HG02973 (cell line): Measurements from ENCODE around the gene HIBCH.
"Not testable (repeated sequence)": the region's sequence is repeated elsewhere in the genome, so short reads cannot be mapped to it uniquely, and the experiment has no call there.

Experiments
- ATAC-seq: cut with Tn5 transposase; IDR thresholded peaks from one replicate; pipeline ENCODE4 v1.9.1; 2021; ENCODE audit warnings: moderate library complexity; ENCODE audit not compliant: unreplicated experiment

HIBCH gene

DNA sequence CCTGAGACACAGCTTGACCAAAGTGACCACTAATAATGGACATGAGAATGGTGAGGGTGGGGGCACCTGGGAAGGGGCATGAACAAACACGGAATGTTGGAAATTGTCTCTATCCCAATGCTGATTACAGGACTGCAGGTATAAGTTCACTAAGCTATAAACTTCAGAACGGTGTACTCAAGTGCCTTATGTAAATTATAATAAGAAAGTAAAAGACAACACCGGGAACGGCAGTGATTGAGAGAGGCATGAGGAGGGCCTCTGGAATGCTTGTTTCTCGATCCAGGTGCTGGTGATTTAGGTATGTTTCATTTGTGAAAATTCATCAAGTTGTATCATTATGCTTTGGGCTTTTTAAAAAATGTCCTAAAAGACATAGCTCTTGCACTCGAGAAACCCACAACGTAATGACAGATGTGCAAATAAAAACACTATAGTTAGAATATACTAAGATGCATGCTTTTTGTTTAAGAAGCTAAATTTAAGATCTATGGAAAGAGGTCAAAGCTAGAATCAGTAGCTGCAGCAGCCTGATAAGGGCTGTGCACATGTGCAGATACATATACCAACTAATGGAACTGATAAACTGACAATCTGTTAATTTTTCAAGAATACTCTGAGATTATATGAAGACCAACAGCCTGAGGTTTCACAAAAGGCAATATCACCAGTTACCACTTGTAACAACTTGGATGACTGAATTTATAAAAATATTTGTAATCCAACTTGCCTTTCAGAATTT lies 7.6 kb downstream of the HIBCH start:
- ATAC-seq = no peak

DNA sequence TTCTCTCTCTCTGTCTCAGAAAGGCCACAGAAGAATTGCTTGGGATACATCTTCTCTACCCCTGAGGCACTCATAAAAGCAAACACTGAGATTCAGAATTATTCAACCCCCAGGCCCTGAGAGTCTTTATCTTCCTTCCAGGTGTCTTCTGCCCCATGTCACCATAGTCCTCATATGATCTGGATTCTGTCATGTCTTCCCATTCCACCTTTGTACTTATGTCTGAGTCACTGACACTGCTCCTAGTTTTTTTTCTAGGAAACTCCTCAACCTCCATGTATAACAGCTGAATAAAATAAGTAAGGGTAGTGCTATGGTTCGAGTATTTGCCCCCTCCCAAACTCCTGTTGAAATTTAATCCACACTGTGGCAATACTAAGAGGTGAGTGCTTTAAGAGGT lies 11.6 kb downstream of the HIBCH start:
- ATAC-seq = no peak

DNA sequence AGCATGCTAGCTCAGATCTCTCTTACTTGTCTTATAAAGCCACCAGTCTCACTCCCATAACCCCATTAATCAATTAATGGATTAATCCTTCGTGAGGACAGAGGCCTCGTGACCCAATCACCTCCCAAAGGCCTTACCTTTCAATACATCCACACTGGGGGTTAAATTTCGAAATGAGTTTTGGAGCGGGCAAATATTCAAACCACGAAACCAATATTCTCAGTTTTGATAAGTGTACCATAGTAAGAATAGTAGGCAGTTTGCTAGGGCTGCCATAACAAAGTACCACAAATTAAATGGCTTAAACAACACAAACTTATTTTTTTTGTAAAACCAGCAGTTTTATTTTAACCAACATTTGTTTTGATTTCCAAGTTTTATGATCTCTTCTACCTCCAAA lies 15.2 kb downstream of the HIBCH start:
- ATAC-seq = no peak

DNA sequence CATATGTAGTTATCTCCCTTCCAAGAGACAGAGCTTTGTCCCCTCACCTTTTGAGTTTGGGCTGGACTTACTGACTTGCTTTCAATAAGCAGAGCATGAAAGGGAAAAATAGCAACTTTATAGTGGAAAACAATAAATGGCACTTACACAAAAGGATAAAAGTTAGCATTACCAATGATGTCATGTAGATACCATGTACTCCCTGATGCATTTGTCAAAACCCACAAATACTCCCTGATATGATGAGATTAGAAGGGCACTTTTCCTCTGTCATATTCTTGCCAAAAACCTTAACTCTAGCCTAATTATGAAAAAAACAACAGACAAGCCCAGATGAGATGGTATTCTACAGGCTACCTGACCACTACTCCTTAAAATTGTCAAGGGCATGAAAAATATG lies 16.0 kb downstream of the HIBCH start:
- no peak for ATAC-seq

DNA sequence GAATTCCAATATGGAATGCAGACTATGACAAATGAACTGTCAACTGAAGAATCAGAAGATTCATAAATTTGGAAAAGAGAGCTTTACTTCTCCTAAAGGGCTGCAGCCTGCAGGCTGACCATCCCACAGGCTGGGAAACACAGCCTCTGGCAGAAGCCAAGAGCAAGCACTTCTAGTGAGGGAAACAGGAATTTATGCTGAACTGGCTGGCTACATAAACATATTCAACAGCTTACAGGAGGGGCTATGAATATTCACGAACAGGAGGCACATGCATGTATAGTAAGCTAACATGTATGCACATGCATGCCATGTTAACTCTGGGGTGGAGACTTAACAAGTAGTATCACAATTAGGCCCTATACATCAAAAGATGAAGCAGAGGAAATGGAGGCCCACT lies 17.6 kb downstream of the HIBCH start:
- ATAC-seq = no peak

DNA sequence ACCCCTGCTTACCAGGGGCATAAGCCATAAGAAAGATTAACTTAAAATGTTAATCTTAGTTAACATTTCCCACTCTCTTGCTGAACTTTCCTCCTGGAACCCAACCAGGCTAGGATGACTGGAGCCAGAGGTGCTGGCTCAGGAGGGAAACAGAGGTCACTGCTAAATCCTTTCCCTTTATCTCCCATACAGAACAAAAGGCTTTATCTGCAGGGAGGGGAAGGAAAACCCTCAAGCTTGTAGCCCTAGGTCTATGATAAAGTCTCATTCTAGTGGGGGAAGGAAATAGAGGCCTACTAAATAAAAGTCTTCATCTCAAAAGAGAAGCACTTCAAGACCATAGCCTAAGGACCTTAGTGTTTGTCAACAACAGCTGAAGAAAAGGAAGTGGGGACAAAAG lies 18.6 kb downstream of the HIBCH start:
- ATAC-seq = no peak

DNA sequence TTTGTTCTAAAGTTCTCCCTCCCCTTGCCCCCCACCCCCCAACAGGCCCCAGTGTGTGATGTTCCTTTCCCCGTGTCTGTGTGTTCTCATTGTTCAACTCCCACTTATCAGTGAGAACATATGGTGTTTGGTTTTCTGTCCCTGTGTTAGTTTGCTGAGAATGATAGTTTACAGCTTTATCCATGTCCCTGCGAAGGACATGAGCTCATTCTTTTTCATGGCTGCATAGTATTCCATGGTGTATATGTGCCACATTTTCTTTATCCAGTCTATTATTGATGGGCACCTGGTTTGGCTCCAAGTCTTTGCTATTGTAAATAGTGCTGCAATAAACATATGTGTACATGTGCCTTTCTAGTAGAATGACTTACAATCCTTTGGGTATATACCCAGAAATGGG lies 21.7 kb downstream of the HIBCH start:
- not testable (repeated sequence) for ATAC-seq

DNA sequence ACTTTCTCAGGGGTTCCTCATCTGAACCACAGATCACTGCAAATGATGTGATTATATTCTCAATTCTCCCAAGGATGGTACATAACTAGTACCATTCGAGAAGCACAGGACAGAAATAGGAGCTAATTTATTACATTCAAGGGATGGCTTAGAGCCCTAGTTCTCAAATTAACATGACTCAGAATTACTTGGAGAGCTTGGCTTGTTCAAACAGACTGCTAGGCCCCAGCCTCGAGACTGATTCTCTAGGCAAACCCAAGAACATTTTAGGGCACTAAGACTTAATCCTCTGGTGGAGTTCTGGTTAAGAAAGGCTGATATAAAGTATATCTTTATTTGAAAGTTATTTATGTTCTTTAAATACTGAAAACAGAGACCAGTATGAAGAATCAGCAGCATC lies 35.8 kb downstream of the HIBCH start:
- ATAC-seq = no peak

DNA sequence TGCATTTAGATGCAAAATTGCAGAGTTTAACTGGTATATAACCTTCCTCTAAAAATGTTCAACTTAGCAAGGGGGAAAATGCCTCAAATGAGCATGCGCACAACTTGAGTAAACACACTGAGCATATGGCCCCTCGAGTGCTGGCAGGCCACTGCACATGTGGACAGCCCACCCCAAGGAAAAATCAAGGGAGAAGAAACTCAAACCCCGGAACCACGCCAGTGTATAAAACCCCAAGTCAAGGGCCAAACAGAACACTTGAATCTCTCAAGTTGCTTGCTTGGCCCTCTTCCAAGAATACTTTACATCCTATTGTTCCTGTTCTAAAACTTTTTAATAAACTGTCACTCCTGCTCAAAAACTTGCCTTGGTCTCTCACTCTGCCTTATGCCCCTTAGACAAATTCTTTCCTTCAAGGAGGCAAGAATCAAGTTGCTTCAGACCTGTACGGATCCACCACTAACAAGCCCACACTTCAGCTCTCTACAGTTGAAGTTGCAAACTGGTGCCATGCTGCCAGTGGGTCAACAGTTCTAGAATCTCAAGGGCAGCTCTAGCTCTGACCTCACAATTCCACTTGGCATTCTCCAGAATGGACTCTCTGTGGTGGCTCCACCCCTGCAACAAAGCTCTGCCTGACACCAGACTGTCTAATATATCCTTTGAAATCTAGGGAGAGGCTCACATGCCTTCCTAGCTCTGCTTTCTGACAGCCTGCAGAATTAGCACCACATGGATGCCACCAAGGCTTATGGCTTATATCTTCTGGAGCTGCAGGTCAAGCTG lies 38.9 kb downstream of the HIBCH start:
- ATAC-seq = no peak

DNA sequence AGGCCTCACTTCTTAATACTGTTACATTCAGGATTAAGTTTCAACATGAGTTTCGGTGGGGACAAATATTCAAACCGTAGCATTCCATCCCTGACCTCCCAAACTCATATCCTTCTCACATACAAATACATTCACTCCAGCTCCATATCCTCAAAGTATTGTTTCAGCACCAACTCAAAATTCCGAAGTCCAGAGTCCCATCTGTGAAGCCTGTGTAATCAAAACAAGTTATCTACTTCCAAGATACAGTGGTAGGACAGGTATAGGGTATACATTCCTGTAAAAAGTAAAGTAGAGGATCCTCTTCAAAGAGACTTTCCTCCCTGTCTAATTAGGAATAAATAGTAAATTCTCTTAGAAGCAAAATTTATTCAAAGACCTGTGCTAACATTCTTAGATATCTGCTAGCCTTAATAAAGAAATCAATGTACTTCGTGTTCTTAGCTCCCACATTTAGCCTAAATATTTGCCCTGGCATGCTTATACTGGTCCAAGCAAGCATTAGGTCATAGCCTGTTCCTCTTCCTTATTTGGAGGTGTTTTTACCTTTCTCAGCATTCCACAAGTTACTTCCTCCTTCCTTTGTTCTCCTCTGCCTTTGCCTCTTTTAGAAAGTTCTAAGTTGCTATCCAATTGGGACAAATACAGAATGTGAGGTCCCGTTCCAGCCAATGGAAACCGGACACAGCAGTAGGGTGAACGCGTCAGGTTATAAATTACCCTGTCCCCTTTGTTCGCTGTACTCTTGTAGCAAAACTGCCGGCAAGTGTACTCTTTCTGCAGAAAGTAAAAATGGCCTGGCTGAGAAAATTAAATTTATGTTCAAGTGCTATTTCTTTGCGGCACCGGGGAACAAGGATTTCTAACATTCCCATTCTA lies 40.1 kb downstream of the HIBCH start:
- ATAC-seq = not testable (repeated sequence)

DNA sequence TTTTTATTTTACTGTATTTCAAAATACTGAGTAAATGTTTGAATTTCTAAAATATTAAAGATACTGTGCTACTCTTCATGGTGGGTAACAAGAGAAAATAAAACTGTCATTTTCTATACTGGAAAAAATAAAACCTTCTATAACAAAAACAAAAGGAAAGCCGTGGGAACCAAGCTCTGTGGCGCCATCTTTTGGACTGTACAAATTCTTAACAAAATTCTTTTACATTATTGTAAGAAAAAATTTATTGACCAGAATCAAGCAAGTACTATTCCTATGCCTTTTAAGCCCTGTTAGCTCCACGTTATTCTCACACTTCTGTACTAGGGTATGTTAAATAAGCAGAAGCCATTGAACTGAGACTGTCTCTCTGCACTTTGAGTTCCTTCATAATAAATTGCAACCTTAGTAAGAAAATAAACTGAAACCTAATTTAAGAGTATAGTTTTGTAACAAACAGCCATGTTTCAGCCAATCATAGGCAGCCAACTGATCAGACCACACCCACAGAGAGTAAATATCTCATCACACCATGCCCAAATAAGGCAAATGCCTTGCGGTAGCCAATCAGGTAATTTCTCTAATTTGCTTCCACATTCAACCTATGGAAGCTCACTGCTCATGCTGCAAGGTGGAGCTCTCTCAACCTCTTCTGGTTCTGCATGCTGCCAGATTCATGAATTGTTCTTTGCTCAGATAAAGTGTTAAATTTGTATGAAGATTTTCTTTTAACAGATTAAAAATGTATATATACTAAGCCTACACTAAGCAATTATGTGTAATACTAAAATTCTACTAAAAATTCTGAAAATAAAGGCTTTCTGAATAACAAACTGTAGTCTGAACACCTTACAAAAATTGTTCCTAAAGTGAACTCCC lies 42.2 kb downstream of the HIBCH start:
- ATAC-seq = peak; percentile 55

DNA sequence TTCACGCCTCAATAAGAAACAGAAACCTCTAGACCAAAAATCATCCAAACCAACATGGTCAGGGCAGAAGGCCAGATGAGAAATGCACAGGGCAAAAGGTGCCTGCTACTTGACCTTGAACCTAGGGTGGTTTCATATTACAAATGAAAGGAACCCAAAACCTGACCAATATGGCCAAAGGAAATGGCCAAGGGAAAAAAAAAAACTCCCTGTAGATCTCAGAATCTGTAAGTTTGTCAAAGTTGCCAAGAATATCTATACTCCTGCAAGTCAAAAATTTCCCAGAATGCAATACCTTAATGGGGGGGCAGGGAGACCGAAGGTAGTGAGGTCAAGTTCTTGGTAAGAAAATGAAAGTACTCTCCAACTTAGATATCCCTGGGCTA lies 47.2 kb downstream of the HIBCH start:
- ATAC-seq = no peak

DNA sequence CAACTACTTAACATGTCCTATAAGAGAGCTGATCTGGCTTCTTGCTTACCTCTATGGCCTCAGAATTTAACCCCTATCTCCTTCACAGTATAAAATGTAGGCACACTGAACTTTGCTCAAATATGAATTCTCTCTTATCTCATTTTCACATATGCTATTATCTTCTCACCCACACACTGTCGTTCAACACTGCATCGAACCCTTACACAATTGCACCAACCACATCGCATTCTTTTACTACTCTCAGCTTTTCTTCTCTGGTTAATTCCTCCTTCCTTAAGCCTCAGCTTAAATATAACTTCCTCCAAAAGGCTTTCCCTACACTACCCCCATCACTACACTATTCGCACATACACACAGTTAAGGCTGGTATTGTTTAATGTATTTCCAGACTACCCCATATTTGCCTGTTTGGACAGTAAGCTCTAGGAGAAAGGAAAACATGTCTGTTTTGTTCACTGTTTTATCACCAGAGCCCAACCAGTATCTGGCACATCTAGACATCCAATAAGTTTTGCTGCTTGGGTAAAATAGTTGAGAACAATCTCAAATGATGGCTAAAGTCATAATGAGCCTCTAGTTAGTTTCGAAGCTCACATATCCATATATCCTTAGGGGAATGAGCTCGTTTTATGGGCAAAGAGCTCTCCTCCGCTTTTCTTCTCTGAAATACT lies 47.7 kb downstream of the HIBCH start:
- no peak for ATAC-seq

DNA sequence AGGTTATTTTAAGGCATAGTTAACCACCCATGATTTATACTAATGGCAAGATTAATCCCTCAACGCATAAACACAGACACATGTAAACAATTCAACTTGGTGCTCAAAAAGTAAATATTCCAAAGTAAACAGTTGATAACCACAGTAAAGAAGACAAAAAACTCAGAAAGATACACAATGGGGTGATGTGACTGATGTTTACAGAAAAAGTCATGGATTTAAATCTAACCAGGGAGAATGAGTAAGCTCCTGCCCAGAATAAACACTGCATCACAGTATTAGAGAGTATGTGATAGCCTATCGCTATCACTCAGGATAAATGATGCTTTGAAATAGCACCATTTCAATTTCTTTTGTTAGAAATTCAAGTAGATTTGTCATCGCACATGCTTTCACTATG lies 49.3 kb downstream of the HIBCH start:
- ATAC-seq = no peak

DNA sequence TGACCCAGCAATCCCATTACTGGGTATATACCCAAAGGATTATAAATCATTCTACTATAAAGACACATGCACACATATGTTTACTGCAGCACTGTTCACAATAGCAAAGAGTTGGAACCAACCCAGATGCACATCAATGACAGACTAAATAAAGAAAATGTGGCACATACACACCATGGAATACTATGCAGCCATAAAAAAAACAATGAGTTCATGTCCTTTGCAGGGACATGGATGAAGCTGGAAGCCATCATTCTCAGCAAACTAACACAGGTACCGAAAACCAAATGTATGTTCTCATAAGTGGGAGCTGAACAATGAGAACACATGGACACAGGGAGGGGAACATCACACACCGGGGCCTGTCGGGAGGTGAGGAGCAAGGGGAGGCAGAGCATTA lies 49.9 kb downstream of the HIBCH start:
- ATAC-seq = not testable (repeated sequence)

DNA sequence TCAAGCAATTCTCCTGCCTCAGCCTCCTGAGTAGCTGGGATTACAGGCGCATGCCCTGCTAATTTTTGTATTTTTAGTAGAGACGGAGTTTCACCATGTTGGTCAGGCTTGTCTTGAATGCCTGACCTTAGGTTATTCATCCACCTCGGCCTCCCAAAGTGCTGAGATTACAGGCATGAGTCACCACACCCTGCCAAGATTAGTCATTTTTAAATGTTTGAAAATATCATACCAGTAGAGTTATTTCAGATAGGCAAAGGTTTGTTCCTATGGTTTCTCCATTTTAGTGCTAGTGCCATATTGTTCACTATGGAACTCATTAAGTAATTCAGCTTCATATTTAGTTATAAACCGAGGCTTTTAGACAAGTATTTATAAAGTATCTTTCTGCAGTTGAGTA lies 52.3 kb downstream of the HIBCH start:
- ATAC-seq = no peak

DNA sequence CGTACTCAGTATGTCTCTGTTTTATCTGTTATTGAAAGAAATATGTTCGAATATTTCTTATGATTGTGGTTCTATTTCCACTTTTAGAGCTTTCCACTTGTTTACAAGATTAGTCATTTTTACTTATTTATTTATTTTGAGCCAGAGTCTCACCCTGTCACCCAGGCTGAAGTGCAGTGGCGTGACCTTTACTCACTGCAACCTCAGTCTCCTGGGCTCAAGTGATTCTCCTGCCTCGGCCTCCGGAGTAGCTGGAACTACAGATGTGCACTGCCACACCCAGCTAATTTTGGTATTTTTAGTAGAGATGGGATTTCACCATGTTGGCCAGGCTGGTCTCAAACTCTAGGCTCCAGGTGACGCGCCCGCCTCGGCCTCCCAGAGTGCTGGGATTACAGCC lies 53.3 kb downstream of the HIBCH start:
- no peak for ATAC-seq

DNA sequence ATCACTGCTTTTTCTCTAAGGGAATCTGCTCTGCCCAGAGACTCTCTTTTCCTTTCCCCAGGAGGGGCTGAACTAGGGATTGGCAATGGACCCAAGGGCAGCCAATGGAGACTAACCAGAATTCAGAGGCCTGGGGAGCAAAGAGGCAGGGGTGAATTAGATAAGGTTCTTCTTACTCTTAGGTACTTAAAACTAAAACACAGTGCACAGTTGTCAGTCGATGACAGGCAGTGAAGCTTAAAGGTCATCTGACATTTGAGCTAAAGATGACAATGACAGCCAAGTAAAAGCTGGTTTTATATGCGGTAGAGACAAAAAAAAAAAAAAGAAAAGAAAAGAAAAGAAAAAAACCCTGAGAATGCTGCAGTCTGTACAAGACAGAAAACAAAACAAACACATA lies 57.8 kb downstream of the HIBCH start:
- ATAC-seq = no peak

DNA sequence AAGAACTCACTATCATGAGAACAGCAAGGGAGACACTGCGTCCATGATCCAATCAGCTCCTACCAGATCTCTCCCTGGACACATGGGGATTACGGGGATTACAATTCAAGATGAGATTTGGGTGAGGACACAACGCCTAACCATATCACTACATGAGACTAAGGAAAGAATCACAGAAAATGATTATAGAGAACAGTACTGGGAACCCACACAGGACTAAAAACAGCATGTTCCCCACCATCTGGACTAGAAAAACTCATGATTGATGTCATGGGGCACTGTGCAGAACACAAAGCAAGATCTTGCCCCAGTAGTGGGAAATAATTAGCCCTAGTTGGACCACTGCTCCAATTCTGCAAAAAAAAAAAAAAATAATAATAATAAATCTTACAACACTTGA lies 63.5 kb downstream of the HIBCH start:
- no peak for ATAC-seq

DNA sequence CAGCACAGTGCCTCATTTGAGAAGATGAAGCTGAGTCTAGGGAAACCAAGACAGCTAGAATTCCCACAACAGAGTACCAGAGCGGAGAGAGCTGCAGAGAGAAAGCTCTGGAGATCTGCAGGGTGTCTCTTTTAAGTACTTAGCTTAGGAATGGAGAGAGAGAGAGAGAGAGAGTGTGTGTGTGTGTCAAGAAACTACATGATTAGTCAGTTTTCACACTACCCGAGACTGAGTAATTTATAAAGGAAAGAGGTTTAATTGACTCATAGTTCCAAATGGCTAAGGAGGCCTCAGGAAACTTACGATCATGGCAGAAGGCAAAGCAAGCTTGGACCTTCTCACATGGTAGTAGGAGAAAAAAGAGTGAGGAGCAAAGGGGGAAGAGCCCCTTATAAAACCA lies 64.0 kb downstream of the HIBCH start:
- no peak for ATAC-seq
